HEK293 (cell line): ENCODE results near the gene ABHD11.

Source experiments
- GLI4 ChIP-seq: fragments of 450-650 bp; formaldehyde crosslinking; IDR thresholded peaks from 2 replicates; pipeline ENCODE4 v1.5.1; 2016; ENCODE audit warnings: missing biosample characterization, missing genetic modification characterization
- TCF7L2 ChIP-seq: IDR thresholded peaks from 2 replicates; pipeline ENCODE4 v1.6.1; 2011; ENCODE audit warnings: low read depth, mild to moderate bottlenecking, inconsistent platforms, low read length, moderate library complexity, borderline replicate concordance
- ZNF16 ChIP-seq: fragments of 450-650 bp; formaldehyde crosslinking; IDR thresholded peaks from 2 replicates; pipeline ENCODE4 v1.5.1; 2016; ENCODE audit warnings: low read depth, missing biosample characterization, missing genetic modification characterization
- ZNF24 ChIP-seq: fragments of 450-650 bp; formaldehyde crosslinking; IDR thresholded peaks from 2 replicates; pipeline ENCODE4 v1.5.1; 2016; ENCODE audit warnings: missing biosample characterization, missing genetic modification characterization
- ZNF335 ChIP-seq: fragments of 450-650 bp; formaldehyde crosslinking; conservative IDR thresholded peaks from 2 replicates; pipeline ENCODE4 v1.5.1; 2016; ENCODE audit warnings: missing biosample characterization, missing genetic modification characterization
- ZNF350 ChIP-seq: fragments of 450-650 bp; formaldehyde crosslinking; IDR thresholded peaks from 2 replicates; pipeline ENCODE4 v1.5.0; 2017; ENCODE audit warnings: missing biosample characterization, mild to moderate bottlenecking, missing genetic modification characterization
- ZNF366 ChIP-seq: fragments of 450-650 bp; formaldehyde crosslinking; conservative IDR thresholded peaks from 2 replicates; pipeline ENCODE4 v1.5.1; 2016; ENCODE audit warnings: missing biosample characterization, missing genetic modification characterization
- ZNF426 ChIP-seq: fragments of 450-650 bp; formaldehyde crosslinking; IDR thresholded peaks from 2 replicates; pipeline ENCODE4 v1.5.1; 2017; ENCODE audit warnings: missing biosample characterization, missing genetic modification characterization, mild to moderate bottlenecking, inconsistent platforms, moderate library complexity
- ZNF48 ChIP-seq: fragments of 450-650 bp; formaldehyde crosslinking; IDR thresholded peaks from 2 replicates; pipeline ENCODE4 v1.5.1; 2016; ENCODE audit warnings: missing biosample characterization, missing genetic modification characterization
- ZNF530 ChIP-seq: fragments of 450-650 bp; formaldehyde crosslinking; IDR thresholded peaks from 2 replicates; pipeline ENCODE4 v1.5.1; 2016; ENCODE audit warnings: low read depth, missing biosample characterization, missing genetic modification characterization
- ZNF555 ChIP-seq: fragments of 450-650 bp; formaldehyde crosslinking; conservative IDR thresholded peaks from 2 replicates; pipeline ENCODE4 v1.5.1; 2017; ENCODE audit warnings: missing biosample characterization, mild to moderate bottlenecking, missing genetic modification characterization, inconsistent platforms
- ZNF610 ChIP-seq: fragments of 450-650 bp; formaldehyde crosslinking; IDR thresholded peaks from 2 replicates; pipeline ENCODE4 v1.5.1; 2016; ENCODE audit warnings: missing biosample characterization, missing genetic modification characterization, borderline replicate concordance
- ZNF670 ChIP-seq: fragments of 450-650 bp; formaldehyde crosslinking; IDR thresholded peaks from 2 replicates; pipeline ENCODE4 v1.5.1; 2016; ENCODE audit warnings: missing biosample characterization, missing genetic modification characterization, low read depth
- ZNF701 ChIP-seq: fragments of 450-650 bp; formaldehyde crosslinking; IDR thresholded peaks from 2 replicates; pipeline ENCODE4 v1.5.1; 2016; ENCODE audit warnings: missing biosample characterization, missing genetic modification characterization
- ZNF707 ChIP-seq: fragments of 450-650 bp; formaldehyde crosslinking; IDR thresholded peaks from 2 replicates; pipeline ENCODE4 v1.5.1; 2016; ENCODE audit warnings: missing biosample characterization, missing genetic modification characterization
- ZSCAN30 ChIP-seq: fragments of 450-650 bp; IDR thresholded peaks from 2 replicates; pipeline ENCODE4 v1.5.1; 2018; ENCODE audit warnings: missing biosample characterization, mild to moderate bottlenecking, missing genetic modification characterization, moderate library complexity
- TF ChIP-seq, protein P1 (sequence below): fragments of 450-650 bp; formaldehyde crosslinking; IDR thresholded peaks from 2 replicates; pipeline ENCODE4 v1.5.1; 2016; ENCODE audit warnings: missing biosample characterization, missing genetic modification characterization, borderline replicate concordance
- TF ChIP-seq, protein P2 (sequence below): fragments of 450-650 bp; formaldehyde crosslinking; IDR thresholded peaks from 2 replicates; pipeline ENCODE4 v1.5.1; 2017; ENCODE audit warnings: missing biosample characterization, missing genetic modification characterization
- TF ChIP-seq, protein P3 (sequence below): fragments of 450-650 bp; formaldehyde crosslinking; IDR thresholded peaks from 2 replicates; pipeline ENCODE4 v1.5.1; 2016; ENCODE audit warnings: missing biosample characterization, missing genetic modification characterization
- TF ChIP-seq, protein P4 (sequence below): fragments of 450-650 bp; formaldehyde crosslinking; IDR thresholded peaks from 2 replicates; pipeline ENCODE4 v1.5.1; 2016; ENCODE audit warnings: missing biosample characterization, missing genetic modification characterization, borderline replicate concordance
- TF ChIP-seq, protein P5 (sequence below): fragments of 450-650 bp; formaldehyde crosslinking; IDR thresholded peaks from 2 replicates; pipeline ENCODE4 v1.5.1; 2016; ENCODE audit warnings: missing biosample characterization, missing genetic modification characterization
- TF ChIP-seq, protein P6 (sequence below): fragments of 450-650 bp; formaldehyde crosslinking; IDR thresholded peaks from 2 replicates; pipeline ENCODE4 v1.5.0; 2017; ENCODE audit warnings: missing biosample characterization, missing genetic modification characterization, borderline replicate concordance

The ABHD11 gene

DNA sequence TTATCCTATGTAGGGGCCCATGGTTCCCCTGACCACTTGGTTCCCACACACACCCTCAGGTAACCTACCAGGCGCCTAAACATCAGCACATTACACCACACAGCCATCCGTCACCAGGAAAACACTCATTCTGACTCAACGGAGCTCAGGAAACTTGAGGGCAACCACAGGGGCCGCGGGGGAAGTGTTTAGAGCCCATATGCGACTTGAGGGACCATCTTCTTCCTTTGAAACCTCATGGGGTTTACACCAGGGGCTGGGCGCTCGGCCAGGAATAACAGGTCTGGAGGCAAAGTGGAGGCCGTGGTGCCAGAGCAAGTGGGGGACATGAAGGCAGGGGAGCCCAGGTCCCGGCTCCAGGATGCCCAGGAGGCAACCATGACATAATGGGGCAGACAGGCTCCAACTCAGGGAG lies 20.6 kb downstream of the ABHD11 start (continued):
- TF ChIP-seq ZNF701 (tag by site-specific recombination) (no peak), ZNF24 (no peak), ZSCAN30 (tag by site-specific recombination) (no peak), ZNF366 (0 out of 2 replicates have a peak, but pooled peaks have one; percentile 12), TCF7L2 (no peak), ZNF610 (no peak), ZNF48 (tag by site-specific recombination) (no peak), ZNF530 (tag by site-specific recombination) (no peak), ZNF426 (no peak), ZNF555 (no peak), GLI4 (tag by site-specific recombination) (no peak), ZNF335 (tag by site-specific recombination) (no peak), ZNF16 (no peak), ZNF670 (tag by site-specific recombination) (no peak), ZNF707 (tag by site-specific recombination) (no peak), ZNF350 (no peak)
- TF ChIP-seq, protein P1, sequence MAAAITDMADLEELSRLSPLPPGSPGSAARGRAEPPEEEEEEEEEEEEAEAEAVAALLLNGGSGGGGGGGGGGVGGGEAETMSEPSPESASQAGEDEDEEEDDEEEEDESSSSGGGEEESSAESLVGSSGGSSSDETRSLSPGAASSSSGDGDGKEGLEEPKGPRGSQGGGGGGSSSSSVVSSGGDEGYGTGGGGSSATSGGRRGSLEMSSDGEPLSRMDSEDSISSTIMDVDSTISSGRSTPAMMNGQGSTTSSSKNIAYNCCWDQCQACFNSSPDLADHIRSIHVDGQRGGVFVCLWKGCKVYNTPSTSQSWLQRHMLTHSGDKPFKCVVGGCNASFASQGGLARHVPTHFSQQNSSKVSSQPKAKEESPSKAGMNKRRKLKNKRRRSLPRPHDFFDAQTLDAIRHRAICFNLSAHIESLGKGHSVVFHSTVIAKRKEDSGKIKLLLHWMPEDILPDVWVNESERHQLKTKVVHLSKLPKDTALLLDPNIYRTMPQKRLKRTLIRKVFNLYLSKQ (tag by site-specific recombination), result no peak
- TF ChIP-seq, protein P2, sequence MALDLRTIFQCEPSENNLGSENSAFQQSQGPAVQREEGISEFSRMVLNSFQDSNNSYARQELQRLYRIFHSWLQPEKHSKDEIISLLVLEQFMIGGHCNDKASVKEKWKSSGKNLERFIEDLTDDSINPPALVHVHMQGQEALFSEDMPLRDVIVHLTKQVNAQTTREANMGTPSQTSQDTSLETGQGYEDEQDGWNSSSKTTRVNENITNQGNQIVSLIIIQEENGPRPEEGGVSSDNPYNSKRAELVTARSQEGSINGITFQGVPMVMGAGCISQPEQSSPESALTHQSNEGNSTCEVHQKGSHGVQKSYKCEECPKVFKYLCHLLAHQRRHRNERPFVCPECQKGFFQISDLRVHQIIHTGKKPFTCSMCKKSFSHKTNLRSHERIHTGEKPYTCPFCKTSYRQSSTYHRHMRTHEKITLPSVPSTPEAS (tag by site-specific recombination), result no peak
- TF ChIP-seq, protein P3, sequence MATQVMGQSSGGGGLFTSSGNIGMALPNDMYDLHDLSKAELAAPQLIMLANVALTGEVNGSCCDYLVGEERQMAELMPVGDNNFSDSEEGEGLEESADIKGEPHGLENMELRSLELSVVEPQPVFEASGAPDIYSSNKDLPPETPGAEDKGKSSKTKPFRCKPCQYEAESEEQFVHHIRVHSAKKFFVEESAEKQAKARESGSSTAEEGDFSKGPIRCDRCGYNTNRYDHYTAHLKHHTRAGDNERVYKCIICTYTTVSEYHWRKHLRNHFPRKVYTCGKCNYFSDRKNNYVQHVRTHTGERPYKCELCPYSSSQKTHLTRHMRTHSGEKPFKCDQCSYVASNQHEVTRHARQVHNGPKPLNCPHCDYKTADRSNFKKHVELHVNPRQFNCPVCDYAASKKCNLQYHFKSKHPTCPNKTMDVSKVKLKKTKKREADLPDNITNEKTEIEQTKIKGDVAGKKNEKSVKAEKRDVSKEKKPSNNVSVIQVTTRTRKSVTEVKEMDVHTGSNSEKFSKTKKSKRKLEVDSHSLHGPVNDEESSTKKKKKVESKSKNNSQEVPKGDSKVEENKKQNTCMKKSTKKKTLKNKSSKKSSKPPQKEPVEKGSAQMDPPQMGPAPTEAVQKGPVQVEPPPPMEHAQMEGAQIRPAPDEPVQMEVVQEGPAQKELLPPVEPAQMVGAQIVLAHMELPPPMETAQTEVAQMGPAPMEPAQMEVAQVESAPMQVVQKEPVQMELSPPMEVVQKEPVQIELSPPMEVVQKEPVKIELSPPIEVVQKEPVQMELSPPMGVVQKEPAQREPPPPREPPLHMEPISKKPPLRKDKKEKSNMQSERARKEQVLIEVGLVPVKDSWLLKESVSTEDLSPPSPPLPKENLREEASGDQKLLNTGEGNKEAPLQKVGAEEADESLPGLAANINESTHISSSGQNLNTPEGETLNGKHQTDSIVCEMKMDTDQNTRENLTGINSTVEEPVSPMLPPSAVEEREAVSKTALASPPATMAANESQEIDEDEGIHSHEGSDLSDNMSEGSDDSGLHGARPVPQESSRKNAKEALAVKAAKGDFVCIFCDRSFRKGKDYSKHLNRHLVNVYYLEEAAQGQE (tag by site-specific recombination), result no peak
- TF ChIP-seq, protein P4, sequence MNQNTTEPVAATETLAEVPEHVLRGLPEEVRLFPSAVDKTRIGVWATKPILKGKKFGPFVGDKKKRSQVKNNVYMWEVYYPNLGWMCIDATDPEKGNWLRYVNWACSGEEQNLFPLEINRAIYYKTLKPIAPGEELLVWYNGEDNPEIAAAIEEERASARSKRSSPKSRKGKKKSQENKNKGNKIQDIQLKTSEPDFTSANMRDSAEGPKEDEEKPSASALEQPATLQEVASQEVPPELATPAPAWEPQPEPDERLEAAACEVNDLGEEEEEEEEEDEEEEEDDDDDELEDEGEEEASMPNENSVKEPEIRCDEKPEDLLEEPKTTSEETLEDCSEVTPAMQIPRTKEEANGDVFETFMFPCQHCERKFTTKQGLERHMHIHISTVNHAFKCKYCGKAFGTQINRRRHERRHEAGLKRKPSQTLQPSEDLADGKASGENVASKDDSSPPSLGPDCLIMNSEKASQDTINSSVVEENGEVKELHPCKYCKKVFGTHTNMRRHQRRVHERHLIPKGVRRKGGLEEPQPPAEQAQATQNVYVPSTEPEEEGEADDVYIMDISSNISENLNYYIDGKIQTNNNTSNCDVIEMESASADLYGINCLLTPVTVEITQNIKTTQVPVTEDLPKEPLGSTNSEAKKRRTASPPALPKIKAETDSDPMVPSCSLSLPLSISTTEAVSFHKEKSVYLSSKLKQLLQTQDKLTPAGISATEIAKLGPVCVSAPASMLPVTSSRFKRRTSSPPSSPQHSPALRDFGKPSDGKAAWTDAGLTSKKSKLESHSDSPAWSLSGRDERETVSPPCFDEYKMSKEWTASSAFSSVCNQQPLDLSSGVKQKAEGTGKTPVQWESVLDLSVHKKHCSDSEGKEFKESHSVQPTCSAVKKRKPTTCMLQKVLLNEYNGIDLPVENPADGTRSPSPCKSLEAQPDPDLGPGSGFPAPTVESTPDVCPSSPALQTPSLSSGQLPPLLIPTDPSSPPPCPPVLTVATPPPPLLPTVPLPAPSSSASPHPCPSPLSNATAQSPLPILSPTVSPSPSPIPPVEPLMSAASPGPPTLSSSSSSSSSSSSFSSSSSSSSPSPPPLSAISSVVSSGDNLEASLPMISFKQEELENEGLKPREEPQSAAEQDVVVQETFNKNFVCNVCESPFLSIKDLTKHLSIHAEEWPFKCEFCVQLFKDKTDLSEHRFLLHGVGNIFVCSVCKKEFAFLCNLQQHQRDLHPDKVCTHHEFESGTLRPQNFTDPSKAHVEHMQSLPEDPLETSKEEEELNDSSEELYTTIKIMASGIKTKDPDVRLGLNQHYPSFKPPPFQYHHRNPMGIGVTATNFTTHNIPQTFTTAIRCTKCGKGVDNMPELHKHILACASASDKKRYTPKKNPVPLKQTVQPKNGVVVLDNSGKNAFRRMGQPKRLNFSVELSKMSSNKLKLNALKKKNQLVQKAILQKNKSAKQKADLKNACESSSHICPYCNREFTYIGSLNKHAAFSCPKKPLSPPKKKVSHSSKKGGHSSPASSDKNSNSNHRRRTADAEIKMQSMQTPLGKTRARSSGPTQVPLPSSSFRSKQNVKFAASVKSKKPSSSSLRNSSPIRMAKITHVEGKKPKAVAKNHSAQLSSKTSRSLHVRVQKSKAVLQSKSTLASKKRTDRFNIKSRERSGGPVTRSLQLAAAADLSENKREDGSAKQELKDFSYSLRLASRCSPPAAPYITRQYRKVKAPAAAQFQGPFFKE (tag by site-specific recombination), result no peak
- TF ChIP-seq, protein P5, sequence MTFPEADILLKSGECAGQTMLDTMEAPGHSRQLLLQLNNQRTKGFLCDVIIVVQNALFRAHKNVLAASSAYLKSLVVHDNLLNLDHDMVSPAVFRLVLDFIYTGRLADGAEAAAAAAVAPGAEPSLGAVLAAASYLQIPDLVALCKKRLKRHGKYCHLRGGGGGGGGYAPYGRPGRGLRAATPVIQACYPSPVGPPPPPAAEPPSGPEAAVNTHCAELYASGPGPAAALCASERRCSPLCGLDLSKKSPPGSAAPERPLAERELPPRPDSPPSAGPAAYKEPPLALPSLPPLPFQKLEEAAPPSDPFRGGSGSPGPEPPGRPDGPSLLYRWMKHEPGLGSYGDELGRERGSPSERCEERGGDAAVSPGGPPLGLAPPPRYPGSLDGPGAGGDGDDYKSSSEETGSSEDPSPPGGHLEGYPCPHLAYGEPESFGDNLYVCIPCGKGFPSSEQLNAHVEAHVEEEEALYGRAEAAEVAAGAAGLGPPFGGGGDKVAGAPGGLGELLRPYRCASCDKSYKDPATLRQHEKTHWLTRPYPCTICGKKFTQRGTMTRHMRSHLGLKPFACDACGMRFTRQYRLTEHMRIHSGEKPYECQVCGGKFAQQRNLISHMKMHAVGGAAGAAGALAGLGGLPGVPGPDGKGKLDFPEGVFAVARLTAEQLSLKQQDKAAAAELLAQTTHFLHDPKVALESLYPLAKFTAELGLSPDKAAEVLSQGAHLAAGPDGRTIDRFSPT (tag by site-specific recombination), result peak; percentile 30; the same call in 1 of the 2 replicates
- TF ChIP-seq, protein P6, sequence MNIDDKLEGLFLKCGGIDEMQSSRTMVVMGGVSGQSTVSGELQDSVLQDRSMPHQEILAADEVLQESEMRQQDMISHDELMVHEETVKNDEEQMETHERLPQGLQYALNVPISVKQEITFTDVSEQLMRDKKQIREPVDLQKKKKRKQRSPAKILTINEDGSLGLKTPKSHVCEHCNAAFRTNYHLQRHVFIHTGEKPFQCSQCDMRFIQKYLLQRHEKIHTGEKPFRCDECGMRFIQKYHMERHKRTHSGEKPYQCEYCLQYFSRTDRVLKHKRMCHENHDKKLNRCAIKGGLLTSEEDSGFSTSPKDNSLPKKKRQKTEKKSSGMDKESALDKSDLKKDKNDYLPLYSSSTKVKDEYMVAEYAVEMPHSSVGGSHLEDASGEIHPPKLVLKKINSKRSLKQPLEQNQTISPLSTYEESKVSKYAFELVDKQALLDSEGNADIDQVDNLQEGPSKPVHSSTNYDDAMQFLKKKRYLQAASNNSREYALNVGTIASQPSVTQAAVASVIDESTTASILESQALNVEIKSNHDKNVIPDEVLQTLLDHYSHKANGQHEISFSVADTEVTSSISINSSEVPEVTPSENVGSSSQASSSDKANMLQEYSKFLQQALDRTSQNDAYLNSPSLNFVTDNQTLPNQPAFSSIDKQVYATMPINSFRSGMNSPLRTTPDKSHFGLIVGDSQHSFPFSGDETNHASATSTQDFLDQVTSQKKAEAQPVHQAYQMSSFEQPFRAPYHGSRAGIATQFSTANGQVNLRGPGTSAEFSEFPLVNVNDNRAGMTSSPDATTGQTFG (tag by site-specific recombination), result no peak
